ENCODE results near the gene MAGEA8. TPM values are rescaled to one million over a fixed set of nuclear protein-coding genes. Genes with fewer than 3 reads are reported as not detected.
"Not testable (repeated sequence)": the region's sequence is repeated elsewhere in the genome, so short reads cannot be mapped to it uniquely, and the experiment has no call there.

Gene MAGEA8
- total RNA-seq, 1 donor from 2014 or later: not detected

DNA sequence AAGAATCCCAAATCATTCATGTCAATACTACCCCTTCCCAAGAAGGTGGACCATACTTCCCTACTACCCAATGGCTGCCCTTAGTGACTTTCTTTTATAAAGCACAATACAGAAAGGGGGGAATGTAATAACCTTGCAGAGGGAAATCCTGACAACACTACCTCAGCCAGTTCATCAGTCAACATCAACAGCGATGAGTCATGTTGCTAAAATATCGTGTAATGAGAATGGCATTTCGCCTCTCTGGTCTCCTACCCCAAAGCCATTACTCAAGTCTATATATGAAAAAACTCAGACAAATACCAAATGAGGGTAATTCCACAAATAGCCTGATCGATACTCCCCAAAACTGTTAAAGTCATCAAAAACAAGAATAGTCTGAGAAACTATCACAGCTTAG, 3.3 kb upstream of the MAGEA8 start:
- TF ChIP-seq, protein P1, sequence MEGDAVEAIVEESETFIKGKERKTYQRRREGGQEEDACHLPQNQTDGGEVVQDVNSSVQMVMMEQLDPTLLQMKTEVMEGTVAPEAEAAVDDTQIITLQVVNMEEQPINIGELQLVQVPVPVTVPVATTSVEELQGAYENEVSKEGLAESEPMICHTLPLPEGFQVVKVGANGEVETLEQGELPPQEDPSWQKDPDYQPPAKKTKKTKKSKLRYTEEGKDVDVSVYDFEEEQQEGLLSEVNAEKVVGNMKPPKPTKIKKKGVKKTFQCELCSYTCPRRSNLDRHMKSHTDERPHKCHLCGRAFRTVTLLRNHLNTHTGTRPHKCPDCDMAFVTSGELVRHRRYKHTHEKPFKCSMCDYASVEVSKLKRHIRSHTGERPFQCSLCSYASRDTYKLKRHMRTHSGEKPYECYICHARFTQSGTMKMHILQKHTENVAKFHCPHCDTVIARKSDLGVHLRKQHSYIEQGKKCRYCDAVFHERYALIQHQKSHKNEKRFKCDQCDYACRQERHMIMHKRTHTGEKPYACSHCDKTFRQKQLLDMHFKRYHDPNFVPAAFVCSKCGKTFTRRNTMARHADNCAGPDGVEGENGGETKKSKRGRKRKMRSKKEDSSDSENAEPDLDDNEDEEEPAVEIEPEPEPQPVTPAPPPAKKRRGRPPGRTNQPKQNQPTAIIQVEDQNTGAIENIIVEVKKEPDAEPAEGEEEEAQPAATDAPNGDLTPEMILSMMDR (IDR thresholded peaks at IDR 0.05): no peak

DNA sequence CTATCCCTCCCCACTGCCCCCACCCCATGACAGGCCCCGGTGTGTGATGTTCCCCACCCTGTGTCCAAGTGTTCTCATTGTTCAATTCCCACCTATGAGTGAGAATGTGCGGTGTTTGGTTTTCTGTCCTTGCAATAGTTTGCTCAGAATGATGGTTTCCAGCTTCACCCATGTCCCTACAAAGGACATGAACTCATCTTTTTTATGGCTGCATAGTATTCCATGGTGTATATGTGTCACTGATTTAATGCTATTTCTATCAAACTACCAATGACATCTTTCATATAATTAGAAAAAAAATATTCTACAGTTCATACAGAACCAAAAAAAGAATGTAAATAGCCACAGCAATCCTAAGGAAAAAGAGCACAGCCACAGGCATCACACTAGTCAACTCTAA, 9.8 kb downstream of the MAGEA8 start:
- not testable (repeated sequence) for DNase-seq (ENCODE audit: extremely low spot score, unreplicated experiment); H3K36me3 Mint-ChIP-seq (ENCODE audit: unreplicated experiment); H3K4me1 Mint-ChIP-seq (ENCODE audit: unreplicated experiment); H3K27ac Mint-ChIP-seq (ENCODE audit: unreplicated experiment); H3K9me3 Mint-ChIP-seq (ENCODE audit: unreplicated experiment); H3K4me3 Mint-ChIP-seq (ENCODE audit: unreplicated experiment); H3K27me3 Mint-ChIP-seq (ENCODE audit: unreplicated experiment)

More for the DNA sequence above, 3.3 kb upstream of the MAGEA8 start:
- H3K9me3 Mint-ChIP-seq (ENCODE audit: unreplicated experiment): no peaks in the 10 kb centered on the region
- H3K27ac Mint-ChIP-seq (ENCODE audit: unreplicated experiment): no peak overlapping the region
- no peaks in the 10 kb centered on the region for H3K4me1 Mint-ChIP-seq (ENCODE audit: unreplicated experiment)
- no peak for DNase-seq (ENCODE audit: extremely low spot score, unreplicated experiment)
- H3K4me3 Mint-ChIP-seq (ENCODE audit: unreplicated experiment): no peak overlapping the region
- no peaks in the 10 kb centered on the region for H3K27me3 Mint-ChIP-seq (ENCODE audit: unreplicated experiment)
- no peaks in the 10 kb centered on the region for H3K36me3 Mint-ChIP-seq (ENCODE audit: unreplicated experiment)

DNA sequence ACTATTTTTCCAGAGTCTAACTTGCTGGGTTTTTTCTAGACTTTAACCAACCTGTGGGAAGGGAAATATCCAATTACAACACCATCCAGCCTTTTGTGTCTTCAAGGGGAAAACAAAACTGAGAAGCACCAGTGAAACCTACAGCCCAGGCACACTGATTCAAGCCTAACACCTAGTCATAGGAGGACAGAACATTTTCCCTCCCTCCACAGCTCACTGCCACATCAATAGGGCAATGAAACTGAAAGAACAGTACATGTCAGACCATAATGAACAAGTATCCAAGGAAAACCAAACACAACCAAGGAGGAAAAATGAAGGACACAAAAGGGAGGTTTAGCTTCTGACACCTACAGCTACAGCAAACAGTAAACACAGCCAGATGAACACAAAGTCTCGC, 17.6 kb downstream of the MAGEA8 start:
- TF ChIP-seq, protein P1 (IDR thresholded peaks at IDR 0.05): no peak
- no peaks in the 10 kb centered on the region for H3K36me3 Mint-ChIP-seq (ENCODE audit: unreplicated experiment)
- H3K27me3 Mint-ChIP-seq (ENCODE audit: unreplicated experiment): peaks cover 5% of the 10 kb centered on the region
- no peak overlapping the region for H3K4me3 Mint-ChIP-seq (ENCODE audit: unreplicated experiment)
- peaks cover 4% of the 10 kb centered on the region for H3K9me3 Mint-ChIP-seq (ENCODE audit: unreplicated experiment)
- DNase-seq (ENCODE audit: extremely low spot score, unreplicated experiment): no peak
- H3K4me1 Mint-ChIP-seq (ENCODE audit: unreplicated experiment): no peaks in the 10 kb centered on the region
- no peak overlapping the region for H3K27ac Mint-ChIP-seq (ENCODE audit: unreplicated experiment)

DNA sequence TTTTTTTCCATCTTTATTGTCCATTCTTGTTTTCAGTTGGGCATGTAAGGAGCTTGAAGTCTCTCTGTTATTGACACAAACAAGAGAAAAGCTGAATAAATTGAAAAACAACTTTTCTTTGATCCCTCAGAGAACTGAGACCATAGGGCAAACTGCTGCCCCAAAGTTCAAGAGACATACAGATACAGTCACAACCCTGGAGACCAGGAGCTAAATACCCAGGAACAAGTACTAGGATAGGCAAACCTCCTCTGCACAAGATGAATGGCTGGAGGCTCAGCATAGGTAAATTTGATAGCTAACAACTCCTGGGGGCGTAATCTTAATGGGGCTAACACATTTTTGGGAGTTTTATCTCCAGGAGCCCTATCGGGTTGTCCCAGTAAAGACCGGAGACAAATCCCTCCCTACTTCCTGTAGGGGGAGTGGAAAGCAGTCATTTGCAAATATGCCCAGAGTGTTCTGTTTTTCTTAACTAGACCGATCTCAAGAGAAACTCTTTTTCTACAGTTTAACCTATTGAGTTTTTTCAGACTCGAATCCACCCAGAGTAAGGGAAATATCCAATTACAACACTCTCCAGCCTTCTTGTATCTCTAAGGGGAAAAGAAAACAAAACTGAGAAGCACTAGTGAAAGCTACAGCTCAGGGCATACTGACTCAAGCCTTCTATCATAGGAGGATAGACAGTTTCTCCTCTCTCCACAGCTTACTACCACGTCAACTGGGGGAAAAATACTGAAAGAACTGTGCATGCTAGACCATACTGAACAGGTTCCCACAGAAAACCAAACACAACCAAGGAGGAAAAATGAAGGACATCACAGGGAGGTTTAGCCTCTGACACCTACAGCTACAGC, 23.1 kb downstream of the MAGEA8 start:
- Mint-ChIP-seq H3K27me3 (ENCODE audit: unreplicated experiment) (peaks cover 12% of the 10 kb centered on the region), H3K9me3 (ENCODE audit: unreplicated experiment) (no peaks in the 10 kb centered on the region), H3K36me3 (ENCODE audit: unreplicated experiment) (no peaks in the 10 kb centered on the region), H3K27ac (ENCODE audit: unreplicated experiment) (peak overlapping the region; percentile 53), H3K4me1 (ENCODE audit: unreplicated experiment) (peaks cover 7% of the 10 kb centered on the region), H3K4me3 (ENCODE audit: unreplicated experiment) (peak overlapping the region; percentile 67)
- no peak for DNase-seq (ENCODE audit: extremely low spot score, unreplicated experiment)
- TF ChIP-seq, protein P1 (IDR thresholded peaks at IDR 0.05): peak; percentile 44

DNA sequence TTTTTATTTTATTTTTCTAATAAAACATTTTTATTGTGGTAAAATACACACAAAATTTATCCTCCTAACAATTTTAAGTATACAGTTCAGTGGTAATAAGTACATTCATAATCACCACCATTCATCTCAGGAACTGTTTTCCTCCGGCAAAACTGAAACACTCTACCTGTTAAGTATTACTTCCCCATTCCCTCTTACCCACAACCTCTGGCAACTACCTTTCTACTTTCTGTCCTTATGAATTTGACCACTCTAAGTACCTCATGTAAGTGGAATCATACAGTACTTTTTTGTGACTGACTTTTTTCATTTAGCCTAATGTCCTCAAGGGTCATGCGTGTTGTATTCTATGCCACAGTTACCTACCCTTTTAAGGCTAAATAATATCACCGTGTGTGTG, 27.3 kb downstream of the MAGEA8 start:
- Mint-ChIP-seq H3K36me3 (ENCODE audit: unreplicated experiment) (no peaks in the 10 kb centered on the region), H3K27ac (ENCODE audit: unreplicated experiment) (no peak overlapping the region), H3K4me1 (ENCODE audit: unreplicated experiment) (peaks cover 7% of the 10 kb centered on the region), H3K9me3 (ENCODE audit: unreplicated experiment) (no peaks in the 10 kb centered on the region), H3K4me3 (ENCODE audit: unreplicated experiment) (no peak overlapping the region), H3K27me3 (ENCODE audit: unreplicated experiment) (peaks cover 12% of the 10 kb centered on the region)
- no peak for DNase-seq (ENCODE audit: extremely low spot score, unreplicated experiment)
- TF ChIP-seq, protein P1 (IDR thresholded peaks at IDR 0.05): no peak
